Uterus (tissue), 4 donors: ENCODE measurements around the gene FICD. TPM values are rescaled to one million over a fixed set of nuclear protein-coding genes. Genes with fewer than 3 reads are reported as not detected.
"Not testable (repeated sequence)": the region's sequence is repeated elsewhere in the genome, so short reads cannot be mapped to it uniquely, and the experiment has no call there.

ENCODE experiments used
- DNase-seq, 2 donors: peaks; one replicate each; pipeline ENCODE4 v3.0.0-alpha.2; 2019 to 2020
- H3K27ac ChIP-seq, 2 donors: fragments of 200-600 bp; sonication (generic); 1 replicate in 1 of 2; 2 replicates in 1 of 2; pipeline ENCODE4 v1.5.1; 2016 to 2018
- H3K27me3 ChIP-seq, 2 donors: fragments of 200-600 bp; sonication (generic); one replicate each; pipeline ENCODE4 v1.5.1; 2018 to 2019; ENCODE audit warnings: control low read depth in 1 of 2
- H3K36me3 ChIP-seq, 2 donors: fragments of 200-600 bp; sonication (generic); one replicate each; pipeline ENCODE4 v1.5.1; 2019; ENCODE audit warnings: control low read depth in 1 of 2
- H3K4me1 ChIP-seq, 2 donors: fragments of 200-600 bp; sonication (generic); one replicate each; pipeline ENCODE4 v1.5.1; 2018 to 2019; ENCODE audit warnings: control low read depth in 1 of 2
- H3K4me3 ChIP-seq, 2 donors: fragments of 200-600 bp; sonication (generic); 1 replicate in 1 of 2; 2 replicates in 1 of 2; pipeline ENCODE4 v1.5.1; 2018 to 2019; ENCODE audit warnings: mild to moderate bottlenecking in 1 of 2
- H3K9me3 ChIP-seq, 2 donors: fragments of 200-600 bp; sonication (generic); one replicate each; pipeline ENCODE4 v1.5.1; 2019; ENCODE audit warnings: control low read depth in 1 of 2
- CTCF ChIP-seq, 4 experiments: fragments of 200-600 bp in 2 of 4; fragments of 450-650 bp in 2 of 4; sonication (generic) in 2 of 4; IDR thresholded peaks; one replicate each; pipeline ENCODE4 v1.5.1; 2016 to 2019; ENCODE audit warnings: antibody characterized with exemption in 4 of 4, mild to moderate bottlenecking in 2 of 4, moderate library complexity in 1 of 4
- POLR2A ChIP-seq, 2 donors: fragments of 450-650 bp; IDR thresholded peaks; one replicate each; pipeline ENCODE4 v1.6.1; 2016; ENCODE audit warnings: antibody characterized with exemption in 2 of 2, mild to moderate bottlenecking in 1 of 2, moderate library complexity in 1 of 2
- intact Hi-C: fragments of 100-400 bp; cut with DNase I; formaldehyde crosslinking; loops from one replicate; pipeline ENCODE4 v1.15.1; 2023; ENCODE audit warnings: low total_unique reads
- total RNA-seq, 4 donors: library from RNA; depleted of rRNA in 3 of 4; stranded (reverse); fragments of >200 nt in 3 of 4; gene quantifications; one replicate each; pipeline versions ENCODE4 v1.1.0 to v1.2.4, GENCODE V29; 2014 to 2023
- donor health status: DM: yes; HTN: yes; CAD: no.

FICD gene
- total RNA-seq, 4 donors from 2014 or later, result 3.5 to 11.5 (median 4.3) TPM

DNA sequence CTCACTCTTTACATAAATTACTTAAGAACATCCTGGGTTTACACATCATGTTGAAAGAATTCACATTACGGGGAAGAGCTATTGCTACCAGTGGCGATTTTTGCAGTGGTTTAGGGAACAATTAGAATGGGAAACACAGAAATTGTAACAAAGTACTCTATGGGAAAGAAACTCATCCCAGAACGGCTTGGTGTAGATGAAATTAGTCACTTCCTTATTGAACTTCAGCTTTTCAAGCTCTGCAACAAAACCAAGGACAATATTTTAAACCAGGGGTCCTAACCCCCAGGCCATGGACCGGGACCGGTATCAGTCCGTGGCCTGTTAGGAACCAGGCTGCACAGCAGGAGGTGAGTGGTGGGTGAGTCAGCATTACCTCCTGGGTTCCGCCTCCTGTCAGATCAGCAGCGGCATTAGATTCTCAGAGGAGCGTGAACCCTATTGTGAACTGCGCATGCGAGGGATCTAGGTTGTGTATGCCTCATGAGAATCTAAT lies 32.3 kb upstream of the FICD start:
- H3K4me1 ChIP-seq, result no peaks in the 10 kb centered on the region
- no peak overlapping the region for H3K27ac ChIP-seq
- no peaks in the 10 kb centered on the region for H3K36me3 ChIP-seq
- DNase-seq, result no peak
- intact Hi-C loops, result no loop called here
- H3K27me3 ChIP-seq, result no peaks in the 10 kb centered on the region
- H3K9me3 ChIP-seq, result peaks cover 0 to 6% of the 10 kb centered on the region in 2 donors
- TF ChIP-seq POLR2A (IDR thresholded peaks at IDR 0.05) (no peak), CTCF (IDR thresholded peaks at IDR 0.05) (no peak)
- H3K4me3 ChIP-seq, result no peak overlapping the region

- Histone ChIP-seq H3K36me3 (no peaks in the 10 kb centered on the region), H3K4me1 (no peaks in the 10 kb centered on the region), H3K4me3 (no peak overlapping the region), H3K27me3 (no peaks in the 10 kb centered on the region), H3K27ac (no peak overlapping the region), H3K9me3 (peaks cover 0 to 6% of the 10 kb centered on the region in 2 donors)
- no peak for DNase-seq
- intact Hi-C loops, result no loop called here
- TF ChIP-seq CTCF (IDR thresholded peaks at IDR 0.05), result no peak
- TF ChIP-seq POLR2A (IDR thresholded peaks at IDR 0.05), result no peak
Measured at GRCh38 chr12:108483213-108484059, 31.6 kb upstream of the FICD start.

- Histone ChIP-seq H3K4me1 (no peaks in the 10 kb centered on the region), H3K27me3 (no peaks in the 10 kb centered on the region), H3K4me3 (no peak overlapping the region), H3K9me3 (peaks cover 0 to 6% of the 10 kb centered on the region in 2 donors), H3K27ac (no peak overlapping the region), H3K36me3 (no peaks in the 10 kb centered on the region)
- intact Hi-C loops, result no loop called here
- no peak for DNase-seq
- TF ChIP-seq POLR2A (IDR thresholded peaks at IDR 0.05), result no peak
- no peak for TF ChIP-seq CTCF (IDR thresholded peaks at IDR 0.05)
Measured at GRCh38 chr12:108484431-108484830, 30.6 kb upstream of the FICD start.

GRCh38 chr12:108484845-108485244 lies 30.2 kb upstream of the FICD start:
- intact Hi-C loops, result no loop called here
- no peak overlapping the region for H3K4me3 ChIP-seq
- H3K27me3 ChIP-seq, result no peaks in the 10 kb centered on the region

GRCh38 chr12:108485371-108485770 lies 29.7 kb upstream of the FICD start:
- H3K4me1 ChIP-seq, H3K27ac ChIP-seq, H3K4me3 ChIP-seq, H3K27me3 ChIP-seq, H3K9me3 ChIP-seq, H3K36me3 ChIP-seq, DNase-seq, intact Hi-C loops: not testable (repeated sequence)

More at GRCh38 chr12:108484845-108485244, 30.2 kb upstream of the FICD start:
- no peak for DNase-seq
- H3K4me1 ChIP-seq, result no peaks in the 10 kb centered on the region
- no peaks in the 10 kb centered on the region for H3K36me3 ChIP-seq
- H3K27ac ChIP-seq, result no peak overlapping the region
- TF ChIP-seq CTCF (IDR thresholded peaks at IDR 0.05), result no peak
- TF ChIP-seq POLR2A (IDR thresholded peaks at IDR 0.05), result no peak
- peaks cover 0 to 6% of the 10 kb centered on the region in 2 donors for H3K9me3 ChIP-seq

- H3K9me3 ChIP-seq, H3K4me1 ChIP-seq, DNase-seq, H3K27me3 ChIP-seq, intact Hi-C loops, H3K4me3 ChIP-seq, H3K27ac ChIP-seq, H3K36me3 ChIP-seq: not testable (repeated sequence)
Measured at GRCh38 chr12:108487029-108487428, 28.0 kb upstream of the FICD start.
